ENCODE measurements around the gene ACOX3.

ACOX3 gene

GRCh38 chr4:8332038-8332857 lies 108.3 kb downstream of the ACOX3 start:
- no peak for DNase-seq

- no peak for DNase-seq
These were observed 109.0 kb downstream of the ACOX3 start for GRCh38 chr4:8331575-8331955.

GRCh38 chr4:8330821-8331574 lies 109.5 kb downstream of the ACOX3 start:
- no peak for DNase-seq

- DNase-seq = no peak
These were observed 110.4 kb downstream of the ACOX3 start for GRCh38 chr4:8329859-8330761.

GRCh38 chr4:8329560-8329858 lies 111.0 kb downstream of the ACOX3 start:
- no peak for DNase-seq

- no peak for DNase-seq
These were observed 111.5 kb downstream of the ACOX3 start for GRCh38 chr4:8328866-8329559.

GRCh38 chr4:8328456-8328855 lies 112.1 kb downstream of the ACOX3 start:
- DNase-seq = no peak

GRCh38 chr4:8326206-8326605 lies 114.3 kb downstream of the ACOX3 start:
- no peak for DNase-seq

- DNase-seq = no peak
These were observed 115.1 kb downstream of the ACOX3 start for GRCh38 chr4:8325291-8325973.

- DNase-seq = no peak
These were observed 115.8 kb downstream of the ACOX3 start for GRCh38 chr4:8324640-8325239.

GRCh38 chr4:8323947-8324555 lies 116.5 kb downstream of the ACOX3 start:
- DNase-seq = no peak

- DNase-seq = no peak
These were observed 117.5 kb downstream of the ACOX3 start for GRCh38 chr4:8322794-8323704.

GRCh38 chr4:8321771-8322170 lies 118.8 kb downstream of the ACOX3 start:
- DNase-seq = no peak

GRCh38 chr4:8321220-8321619 lies 119.3 kb downstream of the ACOX3 start:
- DNase-seq = no peak

GRCh38 chr4:8320386-8320750 lies 120.2 kb downstream of the ACOX3 start:
- no peak for DNase-seq

GRCh38 chr4:8319731-8320385 lies 120.7 kb downstream of the ACOX3 start:
- no peak for DNase-seq

GRCh38 chr4:8319061-8319460 lies 121.5 kb downstream of the ACOX3 start:
- DNase-seq = no peak

GRCh38 chr4:8318509-8318908 lies 122.0 kb downstream of the ACOX3 start:
- DNase-seq = no peak

- no peak for DNase-seq
These were observed 123.0 kb downstream of the ACOX3 start for GRCh38 chr4:8317474-8317873.

GRCh38 chr4:8316911-8317351 lies 123.6 kb downstream of the ACOX3 start:
- no peak for DNase-seq
